HCT116 (cell line): Measurements from ENCODE around the gene RAB31.

Experiments used
- CTCF ChIP-seq, 3 experiments: fragments of 200-600 bp in 1 of 3; sonication (generic) in 1 of 3; IDR thresholded peaks in 2 of 3; conservative IDR thresholded peaks in 1 of 3; 2 replicates each; pipeline ENCODE4 v1.5.1; 2012 to 2017; ENCODE audit warnings: low read depth in 2 of 3, low read length in 2 of 3, antibody characterized with exemption in 1 of 3, borderline replicate concordance in 1 of 3, control low read depth in 1 of 3, mild to moderate bottlenecking in 1 of 3, mixed read lengths in 1 of 3, mixed run types in 1 of 3, moderate library complexity in 1 of 3; ENCODE audit not compliant: insufficient read depth in 1 of 3
- EZH2 ChIP-seq: fragments of 200-600 bp; sonication (generic); IDR thresholded peaks from 2 replicates; pipeline ENCODE4 v1.6.1; 2017; ENCODE audit warnings: antibody characterized with exemption, mixed run types
- POLR2A ChIP-seq: IDR thresholded peaks from 2 replicates; pipeline ENCODE4 v1.7.0; 2011; ENCODE audit warnings: borderline replicate concordance; ENCODE audit not compliant: insufficient read depth, insufficient read length; ENCODE audit errors: extremely low read depth

GRCh38 chr18:9753846-9754245 lies 45.7 kb downstream of the RAB31 start:
- no peak for TF ChIP-seq CTCF (IDR thresholded peaks at IDR 0.05 in 2 of 3, conservative IDR thresholded peaks at IDR 0.05 in 1 of 3; ENCODE audit: borderline replicate concordance in 1 of 3, insufficient read depth in 1 of 3, low read depth in 2 of 3, low read length in 2 of 3)
- no peak for TF ChIP-seq EZH2
- TF ChIP-seq POLR2A, result no peak
